ENCODE data around the gene BMP15.

- TF ChIP-seq CTCF (IDR thresholded peaks at IDR 0.05) (no peak), POLR2AphosphoS5 (IDR thresholded peaks at IDR 0.05) (no peak), EP300 (IDR thresholded peaks at IDR 0.05; ENCODE audit: low read depth) (no peak)
Measured at GRCh38 chrX:50865311-50865710, 45.2 kb upstream of the BMP15 start.
